ENCODE data around the gene KMT5B.
"Not testable (repeated sequence)": the region's sequence is repeated elsewhere in the genome, so short reads cannot be mapped to it uniquely, and the experiment has no call there.

The KMT5B gene

GRCh38 chr11:68213135-68213515 lies at the start of gene KMT5B:
Gene KMT5B (minus strand): TSS chr11:68213296. CDS start chr11:68190076, 23,220 bp downstream.
- no peak for DNase-seq

- no peak for DNase-seq
Observed at GRCh38 chr11:68262544-68262827, 49.4 kb upstream of the KMT5B start.

GRCh38 chr11:68261749-68262543 lies 48.9 kb upstream of the KMT5B start:
- DNase-seq = no peak

- DNase-seq = no peak
Observed at GRCh38 chr11:68261006-68261405, 47.9 kb upstream of the KMT5B start.

- no peak for DNase-seq
Observed at GRCh38 chr11:68260484-68260883, 47.4 kb upstream of the KMT5B start.

- no peak for DNase-seq
Observed at GRCh38 chr11:68259122-68259959, 46.2 kb upstream of the KMT5B start.

GRCh38 chr11:68258363-68258765 lies 45.3 kb upstream of the KMT5B start:
- DNase-seq = no peak

- DNase-seq = peak; percentile 58 to 87
Observed at GRCh38 chr11:68257477-68258362, 44.6 kb upstream of the KMT5B start.

- no peak for DNase-seq
Observed at GRCh38 chr11:68256331-68256741, 43.2 kb upstream of the KMT5B start.

GRCh38 chr11:68255526-68255925 lies 42.4 kb upstream of the KMT5B start:
- no peak for DNase-seq

- DNase-seq = no peak
Observed at GRCh38 chr11:68254421-68254820, 41.3 kb upstream of the KMT5B start.

GRCh38 chr11:68251765-68252164 lies 38.7 kb upstream of the KMT5B start:
- DNase-seq = no peak

GRCh38 chr11:68244912-68245311 lies 31.8 kb upstream of the KMT5B start:
- not testable (repeated sequence) for DNase-seq

GRCh38 chr11:68243847-68244246 lies 30.8 kb upstream of the KMT5B start:
- not testable (repeated sequence) for DNase-seq

GRCh38 chr11:68242616-68243015 lies 29.5 kb upstream of the KMT5B start:
- no peak for DNase-seq

- DNase-seq = no peak
Observed at GRCh38 chr11:68231621-68232020, 18.5 kb upstream of the KMT5B start.

GRCh38 chr11:68229601-68230000 lies 16.5 kb upstream of the KMT5B start:
- no peak for DNase-seq

- no peak for DNase-seq
Observed at GRCh38 chr11:68226421-68226820, 13.3 kb upstream of the KMT5B start.

- DNase-seq = no peak
Observed at GRCh38 chr11:68224606-68225005, 11.5 kb upstream of the KMT5B start.

- no peak for DNase-seq
Observed at GRCh38 chr11:68223275-68223674, 10.2 kb upstream of the KMT5B start.

GRCh38 chr11:68221406-68221805 lies 8.3 kb upstream of the KMT5B start:
- DNase-seq = no peak

- DNase-seq = no peak
Observed at GRCh38 chr11:68216171-68216938, 3.3 kb upstream of the KMT5B start.

Data from NCI-H524 (cell line).